GM21390 (cell line): ENCODE results near the gene CCNG2.

Experiments
- ATAC-seq: cut with Tn5 transposase; IDR thresholded peaks from one replicate; pipeline ENCODE4 v1.9.1; 2021; ENCODE audit not compliant: unreplicated experiment

Gene CCNG2

DNA sequence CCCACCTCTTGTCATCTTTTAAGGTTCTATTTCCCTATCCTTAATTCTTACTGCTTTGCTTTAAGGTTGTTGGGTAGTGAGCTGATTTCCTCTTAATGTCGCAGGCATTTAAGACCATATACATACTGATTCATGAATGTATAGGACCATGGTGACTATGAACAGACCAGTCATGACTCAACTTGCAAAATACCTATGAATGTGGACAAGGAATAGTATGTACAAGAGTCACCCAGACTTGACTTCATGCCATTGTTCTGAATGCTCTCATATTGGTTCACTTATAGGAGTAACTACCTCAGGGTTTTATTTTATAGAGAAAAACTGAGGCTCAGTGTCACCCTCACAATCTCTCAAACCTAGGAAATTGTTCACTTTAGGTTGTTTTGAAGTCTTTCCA lies 44.3 kb downstream of the CCNG2 start:
- no peak for ATAC-seq

DNA sequence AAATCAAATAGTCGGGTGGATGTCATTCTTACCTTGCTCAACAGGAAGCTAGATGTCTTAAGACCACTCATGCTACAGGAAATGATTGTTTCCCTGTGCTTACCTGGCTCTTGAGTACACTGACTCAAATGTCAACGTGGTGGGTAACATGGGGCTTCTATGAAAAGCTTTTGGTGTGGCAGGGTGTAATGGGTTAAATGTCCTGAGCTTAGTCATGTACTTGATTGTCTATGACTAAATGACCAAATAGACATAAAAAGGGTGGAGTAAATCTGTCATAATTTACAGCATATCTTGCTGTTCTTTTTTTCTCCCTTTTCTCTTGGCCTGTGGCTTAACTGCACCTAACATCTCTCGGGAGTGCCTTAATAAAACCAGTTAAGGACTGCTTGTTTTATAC lies 44.9 kb downstream of the CCNG2 start:
- ATAC-seq: no peak

DNA sequence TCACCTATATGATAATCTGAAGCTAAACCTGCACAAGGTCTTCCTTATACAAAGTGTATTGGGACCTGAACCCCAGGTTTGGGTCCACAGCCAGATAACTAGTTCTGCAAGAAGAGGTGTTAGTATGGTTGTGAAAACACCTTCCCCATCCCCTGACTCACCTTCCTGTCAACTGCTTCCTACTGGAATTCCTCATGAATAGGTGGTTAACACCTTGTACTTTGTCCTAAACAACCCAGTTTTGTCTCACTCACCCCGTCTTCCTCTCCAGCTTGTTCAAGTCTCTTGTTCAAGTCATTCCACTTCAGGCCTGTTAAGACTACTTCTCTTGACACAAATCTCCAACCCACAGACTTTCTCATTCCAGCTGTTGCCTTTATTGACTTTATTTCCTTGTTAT lies 45.5 kb downstream of the CCNG2 start:
- ATAC-seq: no peak

DNA sequence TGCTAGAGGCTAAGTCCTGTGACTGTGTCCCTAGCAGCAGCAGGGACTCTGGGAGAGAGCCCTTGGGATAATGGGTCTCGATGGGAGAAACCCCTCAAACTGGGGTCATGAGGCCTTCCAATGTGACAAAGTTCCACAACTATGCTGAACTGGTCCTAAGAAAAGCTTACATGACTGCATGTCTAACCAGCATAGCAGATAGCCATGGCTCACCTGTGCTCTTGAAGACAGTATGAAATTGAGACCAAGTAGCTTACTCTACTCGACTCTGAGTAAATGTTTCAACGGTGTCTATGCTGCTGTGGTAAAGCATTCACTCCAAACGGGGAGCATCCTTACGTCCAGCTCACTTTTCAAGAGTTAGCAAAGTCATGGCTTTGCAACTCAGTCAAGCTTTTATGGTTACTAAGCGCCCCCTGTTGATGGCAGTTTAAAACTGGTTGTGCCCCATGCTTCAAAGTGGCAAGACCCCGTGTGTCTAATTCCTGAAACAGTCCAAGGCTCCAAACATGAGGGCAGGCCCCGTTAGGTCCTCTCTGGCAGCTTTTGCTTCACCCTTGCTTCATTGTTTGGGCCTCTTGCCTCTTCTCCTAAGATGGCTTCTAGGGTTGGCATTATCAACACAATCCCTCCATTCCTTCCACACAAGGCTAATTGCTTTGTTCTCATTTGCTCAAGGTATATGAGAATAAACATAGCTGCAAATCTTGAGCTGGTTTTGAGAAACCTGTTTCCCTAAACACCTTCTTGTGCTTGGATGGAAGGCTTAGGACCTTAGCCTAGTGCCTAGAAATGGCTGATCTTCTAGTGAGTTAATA lies 46.6 kb downstream of the CCNG2 start:
- ATAC-seq: peak; percentile 77

DNA sequence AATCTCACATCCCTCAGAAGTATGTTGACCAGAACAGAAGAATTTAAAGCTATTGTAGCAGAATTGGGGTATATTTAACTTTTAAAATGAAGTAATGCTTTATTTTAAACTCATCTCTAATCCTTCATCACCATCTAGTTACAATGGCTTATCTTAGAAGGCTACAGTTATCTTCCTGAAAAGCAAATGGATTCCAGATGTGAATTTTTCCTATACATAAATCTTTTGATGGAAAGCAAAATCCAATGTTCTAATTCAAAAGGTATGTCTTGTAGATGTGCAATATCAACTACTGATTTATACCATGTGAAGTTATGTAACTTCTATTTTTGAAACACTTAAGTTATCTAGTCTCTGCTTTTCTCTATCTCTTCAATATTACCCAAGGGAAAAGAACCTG lies 47.6 kb downstream of the CCNG2 start:
- no peak for ATAC-seq

DNA sequence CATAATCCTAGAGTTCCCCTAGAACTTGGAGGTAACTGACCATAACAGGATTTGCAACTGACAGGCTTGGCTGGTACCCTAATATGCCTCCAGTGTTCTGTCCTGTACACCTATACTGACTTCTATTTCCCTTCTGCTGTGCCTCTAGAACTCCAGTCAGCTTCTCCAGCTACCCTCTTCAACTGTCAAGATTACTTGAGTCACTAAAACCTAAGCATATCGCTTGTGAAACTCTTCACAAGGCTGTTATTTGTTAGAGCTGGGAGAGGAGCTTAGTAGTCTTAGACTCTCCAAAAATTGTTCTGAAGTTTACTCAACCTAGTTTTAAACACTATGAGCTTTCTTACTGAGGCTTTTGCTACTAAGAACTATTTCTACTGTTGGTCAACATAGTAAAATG lies 52.0 kb downstream of the CCNG2 start:
- no peak for ATAC-seq

DNA sequence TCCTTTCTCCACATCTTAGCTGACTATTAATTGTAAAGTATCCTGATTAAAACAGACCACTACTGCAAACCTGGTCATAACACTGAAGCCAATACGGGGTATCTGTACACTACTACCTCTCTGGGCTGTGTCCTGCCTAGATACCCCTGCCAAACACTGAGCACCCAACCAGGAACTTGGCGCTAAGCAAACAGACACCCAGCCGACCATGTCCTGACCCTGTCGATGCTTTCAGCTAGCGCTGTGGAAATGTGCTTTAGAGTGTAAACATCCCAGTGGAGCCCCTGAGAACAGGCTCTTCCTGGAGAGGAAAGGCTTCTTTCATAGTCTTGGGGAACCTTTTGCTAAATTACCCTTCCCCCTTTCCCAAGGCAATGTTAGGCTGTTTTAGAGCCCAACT lies 52.9 kb downstream of the CCNG2 start:
- ATAC-seq: no peak

DNA sequence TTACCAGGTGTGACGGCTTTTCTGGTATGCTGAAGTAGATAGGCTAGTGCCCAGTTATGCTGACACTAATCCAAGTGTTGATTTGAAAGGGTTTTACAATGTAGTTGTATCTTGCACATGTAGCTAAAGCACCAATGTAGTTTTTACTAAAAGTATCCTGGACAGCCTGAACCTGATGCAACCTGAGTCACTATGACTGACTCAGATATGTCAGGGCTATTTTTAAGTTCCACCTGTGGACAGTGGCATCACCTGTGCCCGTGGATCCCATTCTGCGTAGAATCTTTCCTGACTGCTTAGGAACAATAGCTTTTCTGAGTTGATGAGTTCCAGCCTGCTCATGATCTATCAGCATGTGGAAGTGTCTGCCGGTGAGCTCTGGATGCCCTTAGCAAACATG lies 58.1 kb downstream of the CCNG2 start:
- ATAC-seq: no peak

DNA sequence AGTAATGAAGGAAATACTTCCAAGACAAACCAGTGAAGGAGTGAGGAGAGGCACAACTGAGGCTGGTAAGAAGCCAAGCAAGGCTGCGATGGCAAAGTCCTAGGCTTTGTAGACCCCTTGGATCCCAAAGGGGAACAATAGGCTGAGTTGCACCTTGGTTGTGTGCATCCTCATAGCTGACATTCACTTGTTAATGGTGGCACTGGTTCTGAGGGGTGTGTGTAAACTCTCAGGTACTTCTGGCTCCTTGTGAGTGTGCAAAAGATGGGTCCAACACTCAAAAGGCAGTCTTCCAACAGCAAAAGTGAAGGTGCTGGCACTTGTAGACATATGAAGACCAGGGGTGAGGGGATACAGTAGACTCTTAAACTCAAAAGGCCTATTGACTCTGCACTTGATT lies 60.5 kb downstream of the CCNG2 start:
- no peak for ATAC-seq

DNA sequence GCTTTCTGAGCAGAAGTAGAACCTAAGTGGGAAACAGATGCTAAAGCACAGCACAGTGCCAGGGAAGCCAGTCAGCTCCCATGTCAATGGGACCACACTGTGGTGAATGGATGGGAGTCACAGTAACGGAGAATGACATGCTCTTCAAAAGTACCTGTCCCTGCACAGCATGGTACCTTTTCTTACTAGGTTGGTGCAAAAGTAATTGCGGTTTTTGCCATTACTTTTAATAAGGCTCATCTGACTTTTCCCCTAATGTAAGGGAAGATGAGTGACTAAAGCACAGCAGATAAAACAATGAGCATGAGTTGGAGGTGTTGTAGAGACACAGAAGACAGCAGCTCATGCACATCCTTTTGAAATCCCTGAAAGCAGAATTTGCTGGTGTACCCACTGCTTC lies 62.3 kb downstream of the CCNG2 start:
- no peak for ATAC-seq
